Activated naive CD8-positive, alpha-beta T cell treated with anti-CD3 and anti-CD28 coated beads, Interleukin-2, amount 10 ng/mL, durations not matched to agents 7 days and 5 days (primary cell): ENCODE measurements around the gene CEBPA. TPM values are rescaled to one million over a fixed set of nuclear protein-coding genes. Genes with fewer than 3 reads are reported as not detected.
"Not testable (repeated sequence)": the region's sequence is repeated elsewhere in the genome, so short reads cannot be mapped to it uniquely, and the experiment has no call there.

ENCODE experiments used
- ATAC-seq: fragments of 150-1000 bp; cut with Tn5 transposase; one replicate; pipeline ENCODE4 v1.10.0; 2021; ENCODE audit warnings: low read depth, moderate library complexity
- POLR2A ChIA-PET: fragments of 350-600 bp; sonication (Branson Sonifier 250); formaldehyde crosslinking; loops from one replicate; lab custom pipeline; 2021; ENCODE audit warnings: antibody characterized with exemption; lab: Charles Lee
- DNase-seq: peaks from one replicate; pipeline ENCODE4 v3.0.0; 2021
- H3K27ac Mint-ChIP-seq: one replicate; pipeline ENCODE4 v1.8.0; 2022; ENCODE audit warnings: mild to moderate bottlenecking, mixed read lengths
- H3K27me3 Mint-ChIP-seq: one replicate; pipeline ENCODE4 v1.8.0; 2022; ENCODE audit warnings: mild to moderate bottlenecking, moderate library complexity, mixed read lengths
- H3K36me3 Mint-ChIP-seq: one replicate; pipeline ENCODE4 v1.8.0; 2021; ENCODE audit warnings: mild to moderate bottlenecking, mixed read lengths
- H3K4me1 Mint-ChIP-seq: one replicate; pipeline ENCODE4 v1.8.0; 2021; ENCODE audit warnings: mixed read lengths
- H3K4me3 Mint-ChIP-seq: one replicate; pipeline ENCODE4 v1.8.0; 2022; ENCODE audit warnings: mild to moderate bottlenecking, moderate library complexity, mixed read lengths
- H3K9me3 Mint-ChIP-seq: one replicate; pipeline ENCODE4 v1.8.0; 2021; ENCODE audit warnings: mixed read lengths
- total RNA-seq, 2 experiments: library from RNA; stranded (reverse); gene quantifications; one replicate each; pipeline ENCODE4 v1.2.3, GENCODE V29; 2021

The CEBPA gene
- total RNA-seq, 2 experiments from 2014 or later, result 1.6 to 1.9 TPM

DNA sequence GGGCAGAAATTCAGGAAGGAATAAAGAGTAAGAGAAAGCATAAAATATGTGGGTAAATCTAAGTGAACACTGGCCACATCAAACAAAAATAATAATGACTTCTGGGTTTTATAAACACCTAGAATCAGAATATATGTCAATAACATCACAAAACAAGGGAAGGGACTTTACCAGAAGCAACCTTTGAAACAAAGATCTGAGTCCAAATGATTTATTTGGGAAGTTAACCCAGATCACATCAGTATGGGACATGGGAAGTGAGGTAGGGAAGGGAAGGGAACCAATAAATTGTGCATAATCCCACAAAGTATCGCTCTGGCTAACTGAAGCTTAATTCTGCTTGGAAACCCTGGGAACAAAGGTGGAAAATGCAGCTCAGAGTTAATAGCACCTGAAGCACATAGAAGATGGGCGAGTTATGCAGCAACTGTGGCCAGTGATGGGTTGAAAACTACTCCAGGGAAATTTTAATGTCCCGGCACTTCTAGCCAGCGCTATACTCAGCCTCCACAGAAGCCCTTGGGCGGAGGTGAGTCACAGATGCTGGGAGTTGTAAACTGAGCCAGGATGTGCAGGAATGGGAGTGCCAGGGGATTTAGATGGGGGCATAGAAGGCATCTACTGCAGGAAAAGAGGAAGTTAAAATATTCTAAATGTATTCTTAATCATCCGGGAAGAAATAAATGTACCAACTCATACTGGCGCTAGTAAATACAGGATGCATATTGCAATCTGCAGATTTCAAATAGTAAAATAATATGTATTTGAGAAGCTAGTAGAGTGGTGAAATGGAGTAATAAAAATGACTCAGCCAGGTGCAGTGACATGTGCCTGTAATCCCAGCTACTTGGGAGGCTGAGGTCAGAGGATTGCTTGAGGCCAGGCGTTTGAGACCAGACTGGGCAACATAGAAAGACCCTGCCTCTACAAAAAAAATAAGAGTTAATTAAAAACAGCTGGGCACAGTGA lies 37.0 kb upstream of the CEBPA start:
- POLR2A ChIA-PET, result no interaction called here
- Mint-ChIP-seq H3K4me3 (no peak overlapping the region), H3K4me1 (peaks cover 1% of the 10 kb centered on the region), H3K27ac (no peak overlapping the region), H3K27me3 (peaks cover 37% of the 10 kb centered on the region), H3K9me3 (no peaks in the 10 kb centered on the region), H3K36me3 (no peaks in the 10 kb centered on the region)
- no peak for DNase-seq
- no peak for ATAC-seq

DNA sequence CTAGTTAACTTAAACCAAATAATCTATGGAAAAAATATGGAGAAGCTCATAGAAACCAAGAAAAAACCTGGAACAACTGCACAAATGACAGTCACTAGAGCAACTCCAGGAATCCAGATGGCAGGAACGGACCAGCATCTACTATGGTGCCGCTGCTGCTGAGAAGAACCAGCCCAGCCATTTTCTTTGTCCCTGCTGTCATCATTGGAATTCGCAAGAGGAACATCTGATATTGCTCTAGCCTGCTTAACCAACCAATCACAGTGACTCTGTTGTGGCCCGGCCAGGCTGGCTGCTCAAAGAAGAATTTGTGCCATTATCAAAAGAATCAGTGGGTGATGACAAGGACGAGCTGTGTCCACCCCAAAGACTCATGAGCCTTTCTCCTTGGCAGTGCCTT lies 33.1 kb upstream of the CEBPA start:
- Mint-ChIP-seq H3K27me3 (peaks cover 29% of the 10 kb centered on the region), H3K4me3 (no peak overlapping the region), H3K27ac (no peak overlapping the region), H3K36me3 (no peaks in the 10 kb centered on the region), H3K9me3 (no peaks in the 10 kb centered on the region), H3K4me1 (peaks cover 1% of the 10 kb centered on the region)
- DNase-seq (no peak), ATAC-seq (no peak)
- POLR2A ChIA-PET, result no interaction called here

DNA sequence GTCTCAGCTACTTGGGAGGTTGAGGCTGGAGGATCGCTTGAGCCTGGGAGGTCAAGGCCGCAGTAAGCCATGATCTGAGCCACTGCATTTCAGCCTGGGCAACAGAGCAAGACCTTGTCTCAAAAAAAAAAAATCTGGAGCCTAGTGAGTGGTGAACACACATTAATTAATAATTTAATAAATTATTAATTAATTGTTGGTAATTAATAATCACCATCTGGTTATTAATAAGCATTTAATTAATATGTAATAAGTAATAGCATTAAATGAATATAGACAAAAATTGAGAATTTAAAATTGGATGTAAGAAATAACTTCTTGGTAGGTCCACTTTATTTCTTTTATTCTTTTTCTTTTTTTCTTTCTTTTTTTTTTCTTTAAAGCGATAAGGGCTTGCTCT lies 31.9 kb upstream of the CEBPA start:
- POLR2A ChIA-PET, result no interaction called here
- H3K4me3 Mint-ChIP-seq, result no peak overlapping the region
- ATAC-seq (no peak), DNase-seq (no peak)
- H3K27ac Mint-ChIP-seq, result no peak overlapping the region
- peaks cover 1% of the 10 kb centered on the region for H3K4me1 Mint-ChIP-seq
- peaks cover 25% of the 10 kb centered on the region for H3K27me3 Mint-ChIP-seq
- H3K9me3 Mint-ChIP-seq, result no peaks in the 10 kb centered on the region
- H3K36me3 Mint-ChIP-seq, result no peaks in the 10 kb centered on the region

DNA sequence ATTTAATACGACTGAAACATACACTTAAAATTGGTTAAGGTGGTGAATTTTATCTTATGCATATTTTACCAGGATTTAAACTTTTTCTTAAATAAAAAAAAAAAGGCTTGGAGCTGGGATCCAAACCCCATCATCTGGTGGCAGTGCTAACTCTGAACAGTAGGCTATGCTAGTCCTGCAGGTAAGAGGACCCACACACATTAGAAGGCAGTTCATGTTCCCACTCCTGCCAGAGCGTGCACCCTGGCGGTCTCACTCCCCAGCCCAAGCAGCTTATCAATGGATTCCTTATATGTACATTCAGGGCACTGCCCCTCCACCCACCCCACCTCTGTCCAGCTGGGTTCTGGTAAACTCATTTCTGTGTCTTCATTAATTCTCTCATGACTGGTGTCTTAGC lies 31.3 kb upstream of the CEBPA start:
- ATAC-seq (no peak), DNase-seq (no peak)
- H3K27ac Mint-ChIP-seq, result no peak overlapping the region
- H3K27me3 Mint-ChIP-seq, result peaks cover 24% of the 10 kb centered on the region
- peaks cover 1% of the 10 kb centered on the region for H3K4me1 Mint-ChIP-seq
- H3K9me3 Mint-ChIP-seq, result no peaks in the 10 kb centered on the region
- POLR2A ChIA-PET, result no interaction called here
- no peaks in the 10 kb centered on the region for H3K36me3 Mint-ChIP-seq
- no peak overlapping the region for H3K4me3 Mint-ChIP-seq

DNA sequence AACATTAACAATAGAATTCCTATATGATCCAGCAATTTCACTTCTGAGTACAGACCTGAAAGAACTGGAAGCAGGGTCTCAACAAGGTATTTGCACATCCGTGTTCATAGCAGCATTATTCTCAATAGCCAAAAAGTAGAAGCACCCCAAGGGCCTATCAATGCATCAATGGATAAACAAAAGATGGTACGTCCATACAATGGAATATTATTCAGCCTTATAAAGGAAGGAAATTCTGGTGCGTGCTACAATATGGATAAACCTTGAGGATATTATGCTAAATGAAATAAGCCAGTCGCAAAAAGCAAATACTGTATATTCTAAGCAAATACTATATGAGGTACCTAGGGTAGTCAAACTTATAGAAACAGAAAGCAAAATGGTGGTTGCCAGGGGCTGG lies 30.8 kb upstream of the CEBPA start:
- Mint-ChIP-seq H3K9me3 (no peaks in the 10 kb centered on the region), H3K36me3 (no peaks in the 10 kb centered on the region), H3K27ac (no peak overlapping the region), H3K4me1 (peaks cover 1% of the 10 kb centered on the region), H3K27me3 (peaks cover 24% of the 10 kb centered on the region), H3K4me3 (no peak overlapping the region)
- no peak for DNase-seq
- no peak for ATAC-seq
- POLR2A ChIA-PET, result no interaction called here

DNA sequence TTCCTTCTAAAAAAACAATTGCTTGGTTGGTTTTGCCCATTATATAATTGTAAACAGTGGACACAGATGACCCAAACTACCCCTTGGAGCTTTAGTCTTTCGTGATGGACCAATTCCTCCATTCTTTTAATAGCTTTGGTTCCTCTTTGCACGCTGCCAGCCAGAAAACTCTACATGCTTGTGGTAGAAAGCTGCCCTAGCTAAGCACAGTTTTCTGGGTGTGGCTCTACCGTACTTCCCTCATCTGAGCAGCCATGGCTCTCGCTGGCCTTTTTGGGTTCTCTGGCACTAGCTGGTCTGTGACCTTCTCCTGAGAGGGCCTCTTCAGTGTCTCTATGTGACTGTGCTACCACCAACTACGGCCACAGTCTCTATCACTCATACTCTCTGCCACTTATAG lies 29.9 kb upstream of the CEBPA start:
- no peaks in the 10 kb centered on the region for H3K36me3 Mint-ChIP-seq
- H3K9me3 Mint-ChIP-seq, result no peaks in the 10 kb centered on the region
- no peak for DNase-seq
- H3K4me1 Mint-ChIP-seq, result no peaks in the 10 kb centered on the region
- H3K27me3 Mint-ChIP-seq, result peaks cover 15% of the 10 kb centered on the region
- H3K27ac Mint-ChIP-seq, result no peak overlapping the region
- ATAC-seq, result no peak
- POLR2A ChIA-PET, result no interaction called here
- no peak overlapping the region for H3K4me3 Mint-ChIP-seq

DNA sequence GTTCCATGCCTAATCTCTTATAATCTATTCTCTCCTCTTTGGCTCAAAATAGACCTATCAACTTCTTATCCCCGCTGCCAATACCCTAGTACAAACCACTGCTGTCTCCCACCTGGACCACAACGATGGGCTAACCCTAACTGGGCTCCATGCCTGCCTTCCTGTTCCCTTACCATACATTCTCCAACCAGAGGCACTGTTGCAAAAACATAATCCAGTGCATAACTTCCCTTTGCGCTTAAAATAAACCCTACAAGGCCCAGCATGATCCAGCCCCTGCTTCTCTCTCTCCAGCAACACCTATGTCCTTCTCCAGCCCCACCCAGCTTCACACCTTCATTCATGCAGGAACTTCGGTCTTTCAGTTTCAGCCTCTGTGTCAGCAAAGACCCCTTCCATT lies 27.4 kb upstream of the CEBPA start:
- POLR2A ChIA-PET, result no interaction called here
- no peaks in the 10 kb centered on the region for H3K4me1 Mint-ChIP-seq
- peaks cover 15% of the 10 kb centered on the region for H3K27me3 Mint-ChIP-seq
- H3K9me3 Mint-ChIP-seq, result no peaks in the 10 kb centered on the region
- ATAC-seq, result no peak
- no peak overlapping the region for H3K27ac Mint-ChIP-seq
- H3K36me3 Mint-ChIP-seq, result no peaks in the 10 kb centered on the region
- H3K4me3 Mint-ChIP-seq, result no peak overlapping the region
- DNase-seq, result no peak

DNA sequence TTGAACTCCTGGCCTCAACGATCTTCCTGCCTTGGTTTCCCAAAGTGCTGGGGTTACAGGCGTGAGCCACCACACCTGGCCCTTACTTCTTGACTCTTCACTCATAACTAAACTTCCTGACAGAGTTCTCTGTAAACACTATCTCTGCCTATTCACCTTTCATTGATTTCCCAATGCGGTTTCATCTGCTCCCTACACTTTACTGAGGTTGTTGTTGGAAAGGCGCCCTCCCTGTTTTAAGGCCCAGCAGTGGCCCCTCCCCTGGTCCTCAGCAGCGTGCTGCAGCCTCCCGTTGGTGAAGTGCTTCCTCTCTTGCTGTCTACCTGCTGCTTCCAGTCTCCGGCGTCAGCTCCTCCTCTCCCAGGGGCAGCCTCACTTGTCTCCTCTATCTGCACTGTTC lies 26.7 kb upstream of the CEBPA start:
- DNase-seq (no peak), ATAC-seq (no peak)
- Mint-ChIP-seq H3K4me1 (no peaks in the 10 kb centered on the region), H3K9me3 (no peaks in the 10 kb centered on the region), H3K36me3 (no peaks in the 10 kb centered on the region), H3K27me3 (peaks cover 18% of the 10 kb centered on the region), H3K4me3 (no peak overlapping the region), H3K27ac (no peak overlapping the region)
- POLR2A ChIA-PET, result no interaction called here

DNA sequence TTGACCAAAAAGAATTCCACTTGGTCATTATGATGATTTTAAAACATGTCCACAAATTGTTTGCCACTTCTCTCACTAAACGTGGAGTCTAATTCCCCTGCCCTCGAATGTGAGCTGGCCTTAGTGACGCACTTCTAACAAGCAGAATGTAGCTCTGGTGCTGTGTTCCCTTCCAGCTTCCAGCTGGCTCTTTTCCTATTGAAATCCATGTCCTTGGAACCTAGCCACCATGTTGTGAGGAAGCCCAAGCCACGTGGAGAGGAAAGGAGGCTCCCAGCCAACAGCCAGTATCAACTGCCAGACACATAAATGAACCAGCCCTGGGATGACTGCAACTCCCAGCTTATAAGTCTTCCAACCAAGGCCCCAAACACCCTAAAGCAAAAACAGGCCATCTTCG lies 23.6 kb upstream of the CEBPA start:
- H3K4me3 Mint-ChIP-seq, result no peak overlapping the region
- H3K27ac Mint-ChIP-seq, result no peak overlapping the region
- H3K9me3 Mint-ChIP-seq, result peaks cover 5% of the 10 kb centered on the region
- no peaks in the 10 kb centered on the region for H3K4me1 Mint-ChIP-seq
- H3K36me3 Mint-ChIP-seq, result no peaks in the 10 kb centered on the region
- no peak for DNase-seq
- H3K27me3 Mint-ChIP-seq, result peaks cover 16% of the 10 kb centered on the region
- POLR2A ChIA-PET, result no interaction called here
- ATAC-seq, result no peak

DNA sequence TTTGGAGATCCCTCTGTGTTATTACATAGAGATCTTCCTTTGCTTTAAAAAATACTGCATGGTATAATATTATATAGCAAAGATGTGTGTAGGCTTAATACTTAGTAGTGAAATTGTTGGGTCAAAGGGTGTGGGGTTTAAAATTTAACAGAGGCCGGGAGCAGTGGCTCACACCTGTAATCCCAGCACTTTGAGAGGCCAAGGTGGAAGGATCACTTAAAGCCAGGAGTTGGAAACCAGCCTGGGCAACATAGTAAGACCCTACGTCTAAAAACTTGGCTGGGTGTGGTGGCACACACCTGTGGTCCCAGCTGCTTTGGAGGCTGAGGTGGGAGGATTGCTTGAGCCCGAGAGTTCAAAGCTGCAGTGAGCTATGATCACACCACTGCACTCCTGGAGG lies 22.3 kb upstream of the CEBPA start:
- H3K4me1 Mint-ChIP-seq, result no peaks in the 10 kb centered on the region
- ATAC-seq, result no peak
- no peak overlapping the region for H3K4me3 Mint-ChIP-seq
- POLR2A ChIA-PET, result interaction anchor here (0.7 kb wide), 1 partner anchor 21 kb away, joined by 3 read pairs; no protein-coding TSS in a partner anchor
- H3K27me3 Mint-ChIP-seq, result peaks cover 26% of the 10 kb centered on the region
- H3K27ac Mint-ChIP-seq, result no peak overlapping the region
- H3K36me3 Mint-ChIP-seq, result no peaks in the 10 kb centered on the region
- peaks cover 10% of the 10 kb centered on the region for H3K9me3 Mint-ChIP-seq
- DNase-seq, result no peak

DNA sequence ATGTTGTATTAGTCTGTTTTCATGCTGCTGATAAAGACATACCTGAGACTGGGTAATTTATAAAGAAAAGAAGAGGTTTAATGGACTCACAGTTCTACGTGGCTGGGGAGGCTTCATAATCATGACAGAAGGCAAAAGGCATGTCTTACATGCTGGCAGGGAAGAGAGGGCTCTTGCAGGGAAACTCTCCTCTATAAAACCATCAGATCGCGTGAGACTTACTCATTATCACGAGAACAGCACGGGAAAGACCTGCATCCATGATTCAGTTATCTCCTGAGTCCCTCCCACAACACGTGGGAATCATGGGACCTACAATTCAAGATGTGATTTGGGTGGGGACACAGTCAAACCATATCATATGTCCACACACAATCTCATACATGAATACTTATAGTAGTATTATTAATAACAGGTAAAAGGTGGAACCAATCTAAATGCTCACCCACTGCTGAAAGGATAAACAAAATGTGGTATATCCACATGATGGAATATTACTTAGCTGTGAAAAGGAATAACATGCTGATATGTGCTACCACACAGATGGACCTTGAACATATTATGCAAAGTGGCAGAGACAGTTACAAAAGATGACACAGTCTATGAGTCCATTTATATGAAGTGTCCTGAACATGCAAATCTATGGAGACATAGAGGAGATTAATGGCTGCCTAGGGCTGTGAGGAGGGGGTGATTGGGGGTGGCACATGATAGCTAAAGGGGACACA lies 20.9 kb upstream of the CEBPA start:
- DNase-seq, result no peak
- Mint-ChIP-seq H3K27me3 (peaks cover 16% of the 10 kb centered on the region), H3K4me1 (no peaks in the 10 kb centered on the region), H3K36me3 (no peaks in the 10 kb centered on the region), H3K27ac (no peak overlapping the region), H3K4me3 (no peak overlapping the region), H3K9me3 (peaks cover 10% of the 10 kb centered on the region)
- no peak for ATAC-seq
- POLR2A ChIA-PET, result no interaction called here

DNA sequence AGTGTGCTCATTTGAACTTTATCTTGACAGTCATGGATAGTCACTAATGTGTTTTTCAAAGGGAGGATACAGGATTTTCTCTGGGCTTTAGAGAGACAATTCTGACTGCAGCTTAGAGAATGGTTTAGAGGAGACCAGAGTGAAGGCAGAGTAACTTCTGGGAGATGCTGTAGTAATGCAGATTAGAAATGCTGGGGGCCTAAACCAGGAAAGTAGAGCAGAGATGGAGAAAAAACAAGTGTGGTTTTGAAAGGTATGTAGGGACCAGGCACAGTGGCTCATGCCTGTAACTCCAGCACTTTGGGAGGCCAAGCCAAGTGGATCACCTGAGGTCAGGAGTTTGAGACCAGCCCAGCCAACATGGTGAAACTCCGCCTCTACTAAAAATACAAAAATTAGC lies 18.3 kb upstream of the CEBPA start:
- peaks cover 14% of the 10 kb centered on the region for H3K27me3 Mint-ChIP-seq
- H3K36me3 Mint-ChIP-seq, result no peaks in the 10 kb centered on the region
- H3K27ac Mint-ChIP-seq, result no peak overlapping the region
- no peaks in the 10 kb centered on the region for H3K4me1 Mint-ChIP-seq
- POLR2A ChIA-PET, result no interaction called here
- DNase-seq (no peak), ATAC-seq (no peak)
- H3K9me3 Mint-ChIP-seq, result peaks cover 10% of the 10 kb centered on the region
- H3K4me3 Mint-ChIP-seq, result no peak overlapping the region

DNA sequence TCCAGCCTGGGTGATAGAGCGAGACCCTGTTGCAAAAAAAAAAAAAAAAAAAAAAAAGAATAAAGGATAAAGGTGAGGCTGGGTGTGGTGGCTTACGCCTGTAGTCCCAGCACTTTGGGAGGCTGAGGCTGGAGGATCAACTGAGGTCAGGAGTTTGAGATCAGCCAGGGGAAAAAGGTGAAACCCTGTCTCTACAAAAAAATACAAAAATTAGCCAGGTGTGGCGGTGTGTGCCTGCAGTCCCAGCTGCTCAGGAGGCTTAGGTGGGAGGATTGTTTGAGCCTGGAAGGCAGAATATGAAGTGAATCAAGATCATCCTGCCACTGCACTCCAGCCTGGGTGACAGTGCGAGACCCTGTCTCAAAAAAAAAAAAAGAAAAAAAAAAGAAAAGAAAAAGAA lies 15.7 kb upstream of the CEBPA start:
- H3K4me1 Mint-ChIP-seq, H3K4me3 Mint-ChIP-seq: not testable (repeated sequence)
- POLR2A ChIA-PET, result interaction anchor here (0.6 kb wide), 1 partner anchor 55 kb away, joined by 9 read pairs; no protein-coding TSS in a partner anchor

DNA sequence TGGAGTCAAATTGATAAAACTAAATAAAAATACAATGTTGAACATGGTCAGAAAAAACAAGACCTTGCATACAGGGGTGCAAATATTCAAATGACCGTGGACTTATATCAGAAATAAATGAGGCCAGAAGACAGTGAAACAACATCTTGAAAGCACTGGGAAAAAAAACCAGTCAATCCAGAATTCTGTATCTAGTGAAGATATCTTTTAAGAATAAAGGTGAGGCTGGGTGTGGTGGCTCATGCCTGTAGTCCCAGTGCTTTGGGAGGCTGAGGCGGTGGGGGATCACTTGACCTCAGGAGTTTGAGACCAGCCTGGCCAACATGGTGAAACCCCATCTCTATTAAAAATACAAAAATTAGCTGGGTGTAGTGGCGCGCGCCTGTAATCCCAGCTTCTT lies 15.2 kb upstream of the CEBPA start:
- ATAC-seq, result no peak
- peaks cover 24% of the 10 kb centered on the region for H3K27me3 Mint-ChIP-seq
- H3K9me3 Mint-ChIP-seq, result peaks cover 7% of the 10 kb centered on the region
- H3K4me3 Mint-ChIP-seq, result no peak overlapping the region
- H3K36me3 Mint-ChIP-seq, result no peaks in the 10 kb centered on the region
- H3K4me1 Mint-ChIP-seq, result no peaks in the 10 kb centered on the region
- POLR2A ChIA-PET, result interaction anchor here (0.6 kb wide), 1 partner anchor 55 kb away, joined by 9 read pairs; no protein-coding TSS in a partner anchor
- DNase-seq, result no peak
- H3K27ac Mint-ChIP-seq, result no peak overlapping the region

More for the DNA sequence above, 15.7 kb upstream of the CEBPA start:
- not testable (repeated sequence) for H3K9me3 Mint-ChIP-seq, H3K27ac Mint-ChIP-seq, ATAC-seq, DNase-seq, H3K36me3 Mint-ChIP-seq
- H3K27me3 Mint-ChIP-seq, result peaks cover 20% of the 10 kb centered on the region
